Smooth muscle cell of the pulmonary artery (primary cell): ENCODE measurements around the gene GUCA1C. TPM values are rescaled to one million over a fixed set of nuclear protein-coding genes. Genes with fewer than 3 reads are reported as not detected.

Experiments used
- total RNA-seq: library from RNA; depleted of rRNA; stranded (reverse); fragments of >200 nt; gene quantifications from 2 replicates; pipeline ENCODE4 v1.2.3, GENCODE V29; 2014

The GUCA1C gene
- not detected in 2 replicates for total RNA-seq

DNA sequence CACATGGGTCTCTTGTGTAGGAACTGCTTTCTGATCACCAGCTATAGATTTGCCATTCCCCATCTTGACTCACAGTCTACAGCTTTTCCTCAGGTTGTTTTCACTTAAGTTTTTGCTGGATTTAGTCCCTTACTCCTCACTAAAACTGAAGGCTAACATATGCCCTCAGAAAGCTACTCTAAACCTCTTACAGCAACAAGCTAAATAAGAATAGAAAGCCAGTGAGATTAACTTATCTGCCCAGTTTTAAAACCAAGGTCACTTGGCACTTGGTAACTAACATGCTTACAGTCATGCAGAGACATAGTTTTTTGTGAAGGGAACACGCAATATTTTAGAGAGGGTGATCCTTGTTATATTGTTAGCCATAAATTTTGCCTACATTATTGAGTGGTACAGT is at the start of gene GUCA1C:
GUCA1C (minus strand) TSS at position 180 of the 400 bp plus-strand sequence; CDS start at position 63, 117 bp downstream.

Other genes starting within 250 kb of the GUCA1C start
- not detected in 2 replicates for gene RETNLB, start 196.5 kb downstream of the GUCA1C start, total RNA-seq
- not detected in 2 replicates for gene TRAT1, start 131.1 kb downstream of the GUCA1C start, total RNA-seq
- not detected in 2 replicates for gene MORC1, start 164.3 kb upstream of the GUCA1C start, total RNA-seq
- gene C3orf85, start 182.8 kb upstream of the GUCA1C start, total RNA-seq, result not detected in 2 replicates